GM21390 (cell line): Measurements from ENCODE around the gene AGL.
"Not testable (repeated sequence)": the region's sequence is repeated elsewhere in the genome, so short reads cannot be mapped to it uniquely, and the experiment has no call there.

Experiments
- ATAC-seq: cut with Tn5 transposase; IDR thresholded peaks from one replicate; pipeline ENCODE4 v1.9.1; 2021; ENCODE audit not compliant: unreplicated experiment

Gene AGL

DNA sequence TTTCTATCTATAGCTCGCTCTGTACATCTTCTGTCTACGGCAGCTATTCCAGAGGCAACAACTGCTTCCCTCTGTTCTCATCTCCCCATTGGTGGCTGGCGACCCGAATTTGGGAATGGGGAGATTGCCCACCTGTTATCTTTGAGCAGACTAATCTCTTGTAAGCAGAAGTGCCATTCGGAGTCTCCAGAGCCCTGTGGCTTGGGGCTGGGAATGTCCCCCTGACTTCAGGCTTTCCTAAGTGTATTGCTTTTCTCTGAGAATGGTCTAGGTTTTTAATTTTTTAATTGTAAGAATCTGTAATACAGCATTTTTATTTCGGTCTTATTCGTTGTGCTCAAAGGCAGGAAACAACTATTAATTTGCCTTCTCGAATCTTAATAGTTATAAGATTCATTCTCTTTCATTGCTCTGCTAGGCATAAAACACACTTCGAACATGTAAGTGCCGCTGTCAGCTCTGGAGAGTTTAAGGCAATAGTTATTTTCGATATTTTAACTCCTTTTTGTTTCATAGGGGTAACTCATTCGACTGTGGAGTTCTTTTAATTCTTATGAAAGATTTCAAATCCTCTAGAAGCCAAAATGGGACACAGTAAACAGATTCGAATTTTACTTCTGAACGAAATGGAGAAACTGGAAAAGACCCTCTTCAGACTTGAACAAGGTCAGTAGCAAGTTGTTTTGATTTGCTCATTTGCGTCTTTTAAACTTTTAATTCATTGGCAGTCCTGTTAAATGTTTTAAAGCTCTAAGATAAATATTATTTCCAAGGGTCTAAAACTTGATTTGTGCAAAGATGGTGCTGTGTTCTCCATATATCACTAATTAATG, 514 bp downstream of the AGL start:
- ATAC-seq, result peak; percentile 10

- ATAC-seq, result no peak
These were observed 1.8 kb downstream of the AGL start for GRCh38 chr1:99851850-99852454.

DNA sequence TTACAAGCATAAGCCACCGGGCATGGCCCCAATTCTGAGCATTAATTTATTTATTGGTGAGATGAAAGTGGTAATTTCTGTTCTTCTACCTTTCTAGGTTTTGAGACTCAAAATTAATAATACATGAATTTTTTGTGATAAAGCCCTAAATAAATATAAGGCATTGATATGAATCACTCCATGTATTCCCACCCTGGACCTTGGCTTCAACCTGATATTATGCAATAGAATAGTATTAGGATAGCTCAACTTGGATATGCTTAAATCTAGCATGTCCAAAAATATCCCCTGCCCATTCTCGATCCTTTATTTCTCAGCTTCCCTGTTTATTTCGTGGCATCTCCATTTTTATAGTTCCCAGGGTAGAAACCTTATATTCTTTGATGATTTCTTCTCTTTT, 2.5 kb downstream of the AGL start:
- no peak for ATAC-seq

DNA sequence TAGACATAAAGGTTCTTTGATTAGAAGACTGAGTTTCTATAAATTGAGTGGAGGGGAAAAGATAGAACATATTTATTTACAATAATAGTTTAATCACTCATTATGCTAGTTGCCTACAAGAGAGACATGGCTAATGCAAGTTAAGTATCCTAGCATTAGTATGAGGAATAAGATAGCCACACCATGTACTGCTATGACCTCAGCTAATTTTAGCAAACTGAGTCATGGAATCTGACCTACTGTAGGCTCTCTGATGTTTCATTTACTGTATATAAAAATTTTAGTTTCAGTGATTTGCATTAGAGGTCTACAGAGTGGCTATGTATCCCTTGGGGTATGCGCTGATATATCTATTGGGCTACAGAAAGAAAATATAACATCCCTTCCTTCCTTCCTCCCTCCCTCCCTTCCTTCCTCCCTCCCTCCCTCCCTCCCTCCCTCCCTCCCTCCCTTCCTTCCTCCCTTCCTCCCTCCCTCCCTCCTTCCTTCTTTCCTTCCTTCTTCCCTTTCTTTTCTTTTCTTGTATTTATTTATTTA, 5.8 kb downstream of the AGL start:
- ATAC-seq, result no peak

DNA sequence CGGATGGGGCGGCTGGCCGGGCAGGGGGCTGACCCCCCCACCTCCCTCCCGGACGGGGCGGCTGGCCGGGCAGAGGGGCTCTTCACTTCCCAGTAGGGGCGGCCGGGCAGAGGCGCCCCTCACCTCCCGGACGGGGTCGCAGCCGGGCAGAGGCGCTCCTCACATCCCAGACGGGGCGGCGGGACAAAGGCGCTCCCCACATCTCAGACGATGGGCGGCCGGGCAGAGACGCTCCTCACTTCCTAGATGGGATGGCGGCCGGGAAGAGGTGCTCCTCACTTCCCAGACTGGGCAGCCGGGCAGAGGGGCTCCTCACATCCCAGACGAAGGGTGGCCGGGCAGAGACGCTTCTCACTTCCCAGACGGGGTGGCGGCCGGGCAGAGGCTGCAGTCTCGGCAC, 6.9 kb downstream of the AGL start:
- ATAC-seq, result not testable (repeated sequence)

DNA sequence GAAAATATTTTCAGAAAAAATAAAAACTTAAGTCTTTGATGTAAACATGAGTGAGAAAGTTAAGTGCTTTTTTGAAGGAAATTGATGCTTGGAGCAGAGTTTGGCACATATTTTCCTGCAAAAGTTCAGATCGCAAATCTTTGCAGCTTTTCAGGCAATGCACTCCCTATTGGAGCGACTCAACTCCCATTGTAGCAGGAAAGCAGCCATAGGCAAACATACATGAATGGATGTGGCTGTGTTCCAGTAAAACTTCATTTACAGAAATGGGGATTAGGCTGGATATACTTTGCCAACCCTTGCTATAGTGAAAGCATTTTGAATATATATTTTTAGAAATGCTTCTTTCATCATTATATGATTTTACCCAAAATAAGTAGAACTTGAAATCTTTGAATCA, 8.1 kb downstream of the AGL start:
- no peak for ATAC-seq

DNA sequence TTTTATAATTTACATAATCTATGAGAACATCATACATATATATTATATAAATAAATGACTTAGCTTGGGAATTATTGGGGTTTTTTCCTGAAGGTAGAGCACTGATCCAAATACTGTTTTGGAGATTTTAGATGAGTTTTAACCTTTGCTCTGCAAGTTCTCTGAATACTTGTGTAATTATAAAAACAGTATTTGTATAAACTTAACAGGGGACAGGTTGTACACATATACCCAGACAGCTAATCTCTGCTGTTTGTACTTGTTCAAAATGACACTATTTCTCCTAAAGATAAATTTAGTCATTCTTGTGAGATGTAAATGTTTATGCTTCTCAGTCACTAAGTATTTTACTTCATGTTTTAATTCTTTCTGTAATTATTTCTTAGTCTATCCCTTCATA, 8.7 kb downstream of the AGL start:
- ATAC-seq, result no peak

GRCh38 chr1:99860703-99861102, 10.5 kb downstream of the AGL start:
- no peak for ATAC-seq

DNA sequence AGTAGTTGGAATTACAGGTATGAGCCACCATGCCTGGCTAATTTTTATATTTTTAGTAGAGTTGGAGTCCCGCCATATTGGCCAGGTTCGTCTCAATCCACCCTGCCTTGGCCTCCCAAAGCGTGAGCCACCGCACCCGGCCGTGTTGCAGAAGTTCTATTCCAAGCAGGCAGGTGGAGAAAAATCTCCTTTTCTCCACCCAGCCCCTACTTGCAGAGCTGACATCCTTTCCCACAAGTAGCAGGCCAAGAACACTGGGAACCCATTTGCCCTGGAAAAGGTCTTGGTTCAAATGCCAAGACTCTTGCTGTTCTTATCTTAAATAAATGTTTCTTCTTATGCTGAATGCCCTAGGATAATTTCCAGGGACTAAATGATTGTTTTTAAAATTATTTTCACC, 17.5 kb downstream of the AGL start:
- no peak for ATAC-seq

DNA sequence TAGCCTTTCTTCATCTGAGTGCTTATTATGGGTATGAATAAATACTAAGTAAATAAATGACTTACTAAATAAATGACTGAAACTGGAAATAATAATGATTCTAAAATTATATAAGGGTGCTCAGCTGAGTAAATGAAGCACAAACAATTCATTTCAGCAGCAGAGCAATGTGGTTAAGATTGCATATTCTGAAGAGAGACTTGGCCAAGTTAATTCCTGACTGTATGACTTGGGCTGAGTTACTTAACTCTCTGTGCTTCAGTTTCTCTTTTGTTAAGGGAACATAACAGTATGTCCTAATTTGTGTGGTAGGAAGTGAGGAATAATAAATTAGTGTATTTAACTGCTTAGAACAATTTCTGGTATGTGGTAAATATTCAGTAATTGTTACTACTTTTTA, 19.1 kb downstream of the AGL start:
- ATAC-seq, result no peak

- ATAC-seq, result no peak
These were observed 19.6 kb downstream of the AGL start for GRCh38 chr1:99869723-99870122.

DNA sequence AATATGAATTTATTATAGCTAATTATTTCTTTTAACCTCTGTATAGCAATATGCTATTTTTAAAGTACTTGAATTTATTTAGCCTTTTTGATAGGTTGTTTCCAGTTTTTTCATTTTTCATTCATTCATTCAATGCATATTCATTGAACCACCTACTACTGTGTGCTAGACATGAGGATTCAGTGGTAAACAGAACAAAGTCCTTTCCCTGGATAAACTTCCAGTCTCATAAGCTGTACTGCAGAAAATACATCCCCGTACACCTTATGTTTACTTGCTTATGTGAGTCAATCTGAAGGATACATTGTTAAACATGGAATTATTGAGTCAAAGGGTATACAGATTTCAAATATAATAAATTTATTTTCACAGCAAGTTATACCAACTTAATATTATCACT, 21.9 kb downstream of the AGL start:
- ATAC-seq, result no peak

DNA sequence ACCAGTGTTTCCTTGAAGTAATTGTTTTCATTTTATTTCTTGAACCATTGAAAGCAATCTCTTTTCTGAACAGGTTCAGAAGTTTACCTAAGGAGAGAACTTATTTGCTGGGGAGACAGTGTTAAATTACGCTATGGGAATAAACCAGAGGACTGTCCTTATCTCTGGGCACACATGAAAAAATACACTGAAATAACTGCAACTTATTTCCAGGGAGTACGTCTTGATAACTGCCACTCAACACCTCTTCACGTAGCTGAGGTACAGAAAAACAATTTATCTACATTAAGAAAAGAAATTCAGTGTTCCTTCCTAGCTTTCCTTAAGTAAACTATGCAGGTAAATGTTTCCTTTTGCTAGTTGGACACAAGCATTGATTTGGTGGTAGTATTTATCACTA, 27.4 kb downstream of the AGL start:
- ATAC-seq, result no peak

GRCh38 chr1:99886179-99886578, 36.0 kb downstream of the AGL start:
- no peak for ATAC-seq

DNA sequence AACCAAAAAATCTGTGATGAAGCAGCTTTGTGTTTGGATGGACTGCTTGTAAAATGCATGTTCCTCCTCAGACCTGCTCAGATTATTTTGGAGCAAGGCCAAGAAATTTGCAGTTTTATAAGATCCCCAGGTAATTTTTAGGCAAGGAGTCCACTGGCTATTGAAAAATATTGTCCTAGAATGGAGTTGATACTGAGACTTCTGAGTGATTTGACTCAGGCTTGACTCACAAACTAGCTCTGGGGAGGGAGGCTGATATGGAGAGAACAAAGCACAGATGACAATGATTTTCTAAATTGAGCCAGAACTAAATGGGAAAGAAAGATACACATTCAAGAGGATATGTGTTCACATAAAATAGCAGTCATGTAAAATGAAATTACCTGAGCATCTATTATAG, 36.7 kb downstream of the AGL start:
- ATAC-seq, result no peak

DNA sequence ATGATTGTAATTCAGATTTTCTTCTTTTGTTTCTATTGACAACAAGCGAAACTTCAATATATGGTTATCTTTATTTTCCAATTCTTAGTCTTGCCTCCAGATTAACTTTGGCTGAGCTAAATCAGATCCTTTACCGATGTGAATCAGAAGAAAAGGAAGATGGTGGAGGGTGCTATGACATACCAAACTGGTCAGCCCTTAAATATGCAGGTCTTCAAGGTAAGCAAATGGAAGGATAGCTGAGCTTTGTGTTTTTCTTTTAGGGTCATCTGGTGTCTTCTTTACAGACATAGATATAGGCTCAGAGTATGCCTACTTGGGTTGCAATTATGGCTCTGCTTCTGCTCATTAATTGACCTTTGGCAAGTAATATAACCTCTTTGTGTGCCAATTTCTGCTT, 37.7 kb downstream of the AGL start:
- ATAC-seq, result no peak

DNA sequence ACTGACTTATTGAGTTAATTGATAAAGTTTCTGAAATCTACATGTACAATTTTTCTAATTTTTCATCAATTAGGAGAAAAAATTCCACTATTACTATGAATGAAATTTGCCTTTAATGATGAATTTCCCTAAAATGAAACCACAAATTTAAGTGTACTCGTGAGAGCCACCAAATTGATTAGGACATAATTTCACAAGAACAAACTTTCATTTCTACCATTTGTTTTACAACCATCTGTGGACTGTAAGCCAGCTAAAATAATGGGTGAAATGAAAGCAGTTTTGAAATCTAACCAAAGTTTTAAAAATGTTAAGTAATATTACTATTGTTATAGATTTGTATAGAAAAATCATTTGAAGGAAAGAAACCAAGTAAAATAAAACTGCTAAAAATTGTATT, 41.8 kb downstream of the AGL start:
- ATAC-seq, result no peak

DNA sequence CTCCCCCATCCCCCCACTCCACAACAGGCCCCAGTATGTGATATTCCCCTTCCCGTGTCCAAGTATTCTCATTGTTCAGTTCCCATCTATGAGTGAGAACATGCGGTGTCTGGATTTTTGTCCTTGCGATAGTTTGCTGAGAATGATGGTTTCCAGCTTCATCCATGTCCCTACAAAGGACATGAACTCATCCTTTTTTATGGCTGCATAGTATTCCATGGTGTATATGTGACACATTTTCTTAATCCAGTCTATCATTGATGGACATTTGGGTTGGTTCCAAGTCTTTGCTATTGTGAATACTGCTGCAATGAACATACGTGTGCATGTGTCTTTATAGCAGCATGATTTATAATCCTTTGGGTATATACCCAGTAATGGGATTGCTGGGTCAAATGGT, 53.1 kb downstream of the AGL start:
- not testable (repeated sequence) for ATAC-seq

- ATAC-seq, result no peak
These were observed 56.4 kb downstream of the AGL start for GRCh38 chr1:99906535-99906934.

GRCh38 chr1:99917214-99917613, 67.1 kb downstream of the AGL start:
- ATAC-seq, result no peak

- ATAC-seq, result no peak
These were observed 69.1 kb downstream of the AGL start for GRCh38 chr1:99919220-99919619.

- no peak for ATAC-seq
These were observed 84.6 kb downstream of the AGL start for GRCh38 chr1:99934801-99935200.

- ATAC-seq, result no peak
These were observed 85.4 kb downstream of the AGL start for GRCh38 chr1:99935534-99935933.
